ENCODE results near the gene IGIP. TPM values are rescaled to one million over a fixed set of nuclear protein-coding genes. Genes with fewer than 3 reads are reported as not detected.

Gene IGIP
- total RNA-seq, 2 experiments from 2014 or later, result 1.3 to 1.5 TPM

GRCh38 chr5:140176031-140176387, 50.3 kb downstream of the IGIP start:
- POLR2A ChIA-PET, result no interaction called here
- H3K4me3 Mint-ChIP-seq, result peak overlapping the region; percentile 81
- ATAC-seq (no peak), DNase-seq (no peak)
- H3K36me3 Mint-ChIP-seq (ENCODE audit: low read depth), result no peaks in the 10 kb centered on the region
- H3K9me3 Mint-ChIP-seq, result no peaks in the 10 kb centered on the region
- H3K27ac Mint-ChIP-seq, result peak overlapping the region; percentile 79
- intact Hi-C loops (cut with micrococcal nuclease), result no loop called here
- CTCF ChIA-PET, result interaction anchor here (1.2 to 2.6 kb wide), 2 partner anchors 13 to 30 kb away, joined by 3 to 8 read pairs; no protein-coding TSS in a partner anchor
- TF ChIP-seq CTCF (IDR thresholded peaks at IDR 0.05), result no peak
- H3K4me1 Mint-ChIP-seq (ENCODE audit: low read depth), result peaks cover 12% of the 10 kb centered on the region
- peaks cover 4% of the 10 kb centered on the region for H3K27me3 Mint-ChIP-seq

GRCh38 chr5:140178086-140178410, 52.3 kb downstream of the IGIP start:
- H3K27me3 Mint-ChIP-seq, result peaks cover 4% of the 10 kb centered on the region
- no peaks in the 10 kb centered on the region for H3K36me3 Mint-ChIP-seq (ENCODE audit: low read depth)
- H3K9me3 Mint-ChIP-seq, result no peaks in the 10 kb centered on the region
- ATAC-seq (no peak), DNase-seq (no peak)
- no peak overlapping the region for H3K4me3 Mint-ChIP-seq
- ChIA-PET POLR2A (no interaction called here), CTCF (interaction anchor here (1.5 kb wide), 1 partner anchor 62 kb away, joined by 3 read pairs; no protein-coding TSS in a partner anchor)
- intact Hi-C loops (cut with micrococcal nuclease), result no loop called here
- peaks cover 12% of the 10 kb centered on the region for H3K4me1 Mint-ChIP-seq (ENCODE audit: low read depth)
- no peak overlapping the region for H3K27ac Mint-ChIP-seq
- no peak for TF ChIP-seq CTCF (IDR thresholded peaks at IDR 0.05)

- no peak for ATAC-seq
- Mint-ChIP-seq H3K9me3 (no peaks in the 10 kb centered on the region), H3K27ac (no peak overlapping the region), H3K4me3 (no peak overlapping the region), H3K4me1 (ENCODE audit: low read depth) (peaks cover 12% of the 10 kb centered on the region), H3K27me3 (peaks cover 4% of the 10 kb centered on the region), H3K36me3 (ENCODE audit: low read depth) (no peaks in the 10 kb centered on the region)
- DNase-seq, result no peak
- CTCF ChIA-PET, result interaction anchor here (1.5 kb wide), 1 partner anchor 61 kb away, joined by 3 read pairs; no protein-coding TSS in a partner anchor
- TF ChIP-seq CTCF (IDR thresholded peaks at IDR 0.05), result no peak
- POLR2A ChIA-PET, result no interaction called here
- intact Hi-C loops (cut with micrococcal nuclease), result no loop called here
Measured at GRCh38 chr5:140178482-140179116, 52.9 kb downstream of the IGIP start.

Other genes with a start within 250 kb of the IGIP start
- gene NRG2, start 82.6 kb upstream of the IGIP start, total RNA-seq, result under 1 TPM in 1 of 2 experiments, not detected in 1; 0.11 TPM
- 1 to 10 TPM; 8.2 to 9.2 TPM for gene PURA, start 11.8 kb upstream of the IGIP start, total RNA-seq
- 10 to 100 TPM; 15.8 to 18.5 TPM for gene CYSTM1, start 49.3 kb downstream of the IGIP start, total RNA-seq
- gene PFDN1, start 177.2 kb downstream of the IGIP start, total RNA-seq, result 10 to 100 TPM; 49.1 to 50.6 TPM
- 1 to 10 TPM; 5.1 to 6.4 TPM for gene HBEGF, start 220.7 kb downstream of the IGIP start, total RNA-seq
- under 1 TPM in 1 of 2 experiments, not detected in 1; 0.36 TPM for gene SLC4A9, start 234.3 kb downstream of the IGIP start, total RNA-seq

Measured in activated CD8-positive, alpha-beta T cell treated with anti-CD3 and anti-CD28 coated beads for 36 hours (primary cell).